IPS-18c (cell line): ENCODE results near the gene SP110.

Experiments used
- H3K4me3 ChIP-seq: 2 replicates; pipeline ENCODE4 v1.7.0; 2013; ENCODE audit warnings: low read depth, mild to moderate bottlenecking, low read length, moderate library complexity; ENCODE audit not compliant: insufficient read depth
- H3K9me3 ChIP-seq: one replicate; pipeline ENCODE4 v1.6.1; 2013; ENCODE audit warnings: mild to moderate bottlenecking, low read length, moderate library complexity; ENCODE audit not compliant: control insufficient read depth, insufficient read depth

The SP110 gene

DNA sequence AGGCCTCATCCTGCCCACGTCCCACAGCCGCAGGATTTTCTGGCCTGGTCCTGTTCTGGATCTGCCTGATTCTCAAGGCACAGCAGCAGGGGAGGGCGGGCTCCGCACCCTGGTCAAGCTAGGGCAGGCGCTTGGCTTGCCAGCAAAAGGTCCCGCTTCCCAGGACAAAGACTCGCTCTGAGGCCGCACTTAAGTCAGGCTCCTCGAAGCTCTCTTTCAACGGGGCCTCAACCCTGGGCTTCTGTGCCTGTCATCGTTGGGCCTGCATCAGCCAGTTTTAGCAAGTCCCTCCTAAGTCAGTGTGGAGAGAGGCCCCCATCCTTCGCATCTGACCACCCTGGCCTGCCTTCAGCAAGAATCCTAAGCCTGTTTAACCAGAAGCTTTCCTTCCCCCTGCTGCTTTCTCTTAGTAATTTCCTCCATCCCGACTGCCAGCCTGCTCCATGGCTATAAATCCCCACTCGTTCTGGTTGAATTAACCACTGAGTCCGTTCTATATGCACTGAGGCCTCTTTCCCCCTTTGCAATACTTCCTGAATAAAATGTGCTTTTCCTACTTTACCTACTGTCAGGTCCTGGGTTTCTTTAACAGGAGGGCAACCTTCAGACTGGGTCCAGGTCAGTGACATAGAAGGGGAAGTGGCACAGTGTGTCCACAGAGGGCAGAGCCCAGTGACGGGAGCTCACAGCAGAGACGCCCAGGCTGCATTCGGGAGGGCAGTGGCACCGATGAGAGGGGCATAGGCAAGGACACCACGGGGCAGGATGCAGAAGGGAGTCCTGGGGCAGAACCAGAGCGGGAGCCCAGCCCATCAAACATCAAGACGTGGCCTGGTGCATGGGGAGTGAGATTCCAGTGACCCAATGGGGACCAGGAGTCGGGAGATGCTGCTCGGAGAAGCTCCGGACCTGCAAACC lies 62.7 kb downstream of the SP110 start:
- H3K4me3 ChIP-seq: no peak overlapping the region
- peaks cover 4% of the 10 kb centered on the region for H3K9me3 ChIP-seq

DNA sequence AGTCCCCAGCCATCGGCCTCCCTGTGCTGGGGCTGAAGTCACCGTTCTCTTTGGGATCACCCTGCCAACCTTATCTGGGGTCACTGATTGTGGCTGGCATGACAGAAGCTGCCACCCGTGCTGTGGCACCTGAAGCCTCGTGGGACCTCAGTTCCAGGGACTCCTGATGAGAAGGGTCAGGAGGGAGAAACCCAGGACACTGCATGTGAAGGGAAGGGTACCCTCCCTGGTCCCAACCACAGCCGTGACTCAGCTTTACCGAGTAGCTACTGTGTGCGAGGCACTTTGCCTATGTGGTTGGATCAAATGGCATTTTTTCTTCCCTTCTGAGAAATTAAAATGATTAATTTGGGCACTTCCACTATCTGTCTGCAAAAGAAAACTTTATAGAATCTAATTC lies 64.4 kb downstream of the SP110 start:
- no peak overlapping the region for H3K4me3 ChIP-seq
- H3K9me3 ChIP-seq: peaks cover 4% of the 10 kb centered on the region

DNA sequence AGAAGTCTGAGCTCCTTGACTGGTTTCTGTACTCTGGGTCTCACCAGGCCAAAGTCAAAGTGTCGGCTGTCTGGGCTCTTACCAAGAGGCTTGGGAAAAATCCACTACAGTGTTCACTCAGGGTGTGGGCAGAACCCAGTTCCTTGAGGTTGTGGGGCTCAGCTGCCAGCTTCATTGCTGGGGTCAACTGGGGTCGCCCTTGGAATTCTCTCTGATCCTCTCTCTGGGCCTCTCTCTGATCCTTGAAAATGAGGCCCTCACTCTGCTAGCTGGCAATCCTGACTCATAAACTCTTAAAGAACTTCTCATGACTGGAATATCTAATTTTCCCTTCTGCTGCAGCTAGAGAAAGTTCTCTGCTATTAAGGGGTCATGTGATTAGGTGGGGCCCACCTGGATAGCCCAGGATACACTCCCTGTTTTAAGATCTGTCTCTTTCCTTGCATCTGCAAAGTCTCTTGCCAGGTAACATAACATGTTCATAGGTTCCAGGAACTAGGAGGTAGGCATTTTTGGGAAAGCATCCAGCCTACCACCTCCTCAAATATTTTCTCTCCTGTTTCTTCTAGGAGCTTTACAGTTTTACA lies 66.3 kb downstream of the SP110 start:
- no peak overlapping the region for H3K4me3 ChIP-seq
- peaks cover 4% of the 10 kb centered on the region for H3K9me3 ChIP-seq

DNA sequence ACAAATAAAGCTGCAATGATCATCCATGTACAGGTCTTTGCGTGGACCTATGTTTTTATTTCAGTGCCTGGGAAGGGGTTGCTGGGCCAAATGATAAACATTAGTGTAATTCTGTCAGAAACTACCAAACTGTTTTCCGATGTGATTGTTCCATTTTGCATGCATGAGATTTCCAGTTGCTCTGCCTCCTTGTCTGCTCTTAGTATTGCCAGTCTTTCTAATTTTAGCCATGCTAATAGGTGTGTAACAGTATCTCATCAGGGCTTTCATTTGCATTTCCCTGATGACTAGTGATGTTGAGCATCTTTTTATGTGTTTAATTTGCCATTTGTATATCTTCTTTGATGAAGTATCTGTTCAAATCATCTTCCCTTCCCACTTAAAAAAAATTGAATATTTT lies 67.5 kb downstream of the SP110 start:
- Histone ChIP-seq H3K9me3 (peaks cover 4% of the 10 kb centered on the region), H3K4me3 (no peak overlapping the region)

DNA sequence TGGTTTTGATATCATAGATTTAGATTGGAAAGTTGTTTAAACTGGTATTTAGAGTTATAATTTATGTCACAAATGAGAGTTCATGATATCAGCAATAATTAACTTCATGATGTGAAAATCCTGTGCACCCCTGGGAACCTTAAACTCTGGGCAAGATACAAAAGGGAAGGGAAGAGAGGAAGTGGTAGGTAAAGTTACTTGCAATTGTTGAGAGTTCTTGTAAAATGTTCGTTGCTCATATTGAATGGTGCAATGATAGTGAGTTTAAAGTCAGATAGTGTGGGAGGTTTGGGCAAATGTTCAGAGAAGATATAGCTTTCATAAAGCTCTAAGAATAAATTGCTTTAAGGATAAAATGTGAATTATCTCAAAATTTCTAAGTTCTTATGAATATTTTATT lies 75.4 kb downstream of the SP110 start:
- Histone ChIP-seq H3K4me3 (no peak overlapping the region), H3K9me3 (peaks cover 4% of the 10 kb centered on the region)

DNA sequence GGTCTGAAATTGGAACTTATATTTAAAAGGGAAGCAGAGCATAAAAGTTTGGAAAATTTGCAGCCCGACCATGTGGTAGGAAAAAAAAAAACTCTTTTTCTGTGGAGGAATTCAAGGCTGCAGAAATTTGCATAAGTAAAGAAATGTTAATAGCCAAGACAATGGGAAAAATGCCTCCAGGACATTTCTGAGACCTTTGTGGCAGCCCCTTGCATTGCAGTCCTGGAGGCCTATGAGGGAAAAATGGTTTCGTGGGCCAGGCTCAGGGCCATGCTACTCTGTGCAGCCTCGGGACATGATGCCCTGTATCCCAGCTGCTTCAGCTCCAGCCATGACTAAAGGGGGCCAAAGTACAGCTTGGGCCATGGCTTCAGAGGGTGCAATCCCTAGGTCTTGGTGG lies 79.1 kb downstream of the SP110 start:
- H3K9me3 ChIP-seq: peaks cover 4% of the 10 kb centered on the region

DNA sequence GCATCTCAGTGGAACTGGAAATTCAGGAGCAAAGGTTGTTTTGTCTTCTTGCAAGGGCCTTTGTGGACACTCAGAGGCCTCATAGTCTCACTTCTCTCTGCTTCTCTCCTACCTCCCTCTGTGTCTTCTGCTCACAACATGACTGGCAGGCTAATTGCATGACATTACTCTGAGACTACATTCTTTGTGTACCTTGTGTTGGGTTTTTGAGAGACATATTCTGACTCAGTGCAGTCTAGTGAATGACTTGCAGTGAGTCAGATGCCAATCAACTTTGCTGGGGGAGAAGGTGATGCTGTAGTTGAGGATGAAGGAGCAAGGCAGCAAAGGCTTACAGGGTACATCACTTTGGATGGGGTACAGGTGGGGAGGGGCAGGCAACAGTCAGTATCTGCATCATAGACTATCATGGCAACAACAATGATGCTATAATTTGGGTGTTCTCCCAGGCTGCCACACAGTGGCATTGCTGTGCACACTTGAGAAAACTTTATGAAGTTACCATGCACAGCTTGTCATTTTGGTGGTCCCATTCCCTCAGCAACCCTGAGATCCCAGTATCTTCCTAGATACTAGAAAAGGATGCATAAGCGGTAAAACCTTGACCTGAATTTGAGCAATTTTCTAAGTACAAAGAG lies 81.8 kb downstream of the SP110 start:
- Histone ChIP-seq H3K9me3 (peaks cover 8% of the 10 kb centered on the region), H3K4me3 (no peak overlapping the region)

More for the DNA sequence above, 79.1 kb downstream of the SP110 start:
- no peak overlapping the region for H3K4me3 ChIP-seq

DNA sequence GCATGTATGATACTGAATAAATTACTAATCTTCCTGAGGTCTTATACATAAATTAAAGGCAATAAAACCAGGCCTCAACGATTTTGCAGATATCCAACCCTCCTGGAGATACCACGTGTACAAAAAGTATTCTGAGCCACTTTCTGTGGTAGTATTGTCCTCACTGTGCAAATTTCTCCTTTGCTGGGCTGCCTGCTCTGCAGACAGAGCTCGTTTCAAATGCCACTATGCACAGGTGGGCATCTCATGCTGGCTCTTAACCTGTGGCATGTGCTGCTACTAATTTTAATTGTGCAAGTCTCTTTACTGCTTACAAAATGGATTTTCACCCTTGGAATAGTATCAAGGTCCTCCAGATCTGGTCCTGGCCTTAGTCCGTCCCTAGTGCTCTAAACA lies 84.7 kb downstream of the SP110 start:
- Histone ChIP-seq H3K4me3 (no peak overlapping the region), H3K9me3 (peaks cover 8% of the 10 kb centered on the region)

DNA sequence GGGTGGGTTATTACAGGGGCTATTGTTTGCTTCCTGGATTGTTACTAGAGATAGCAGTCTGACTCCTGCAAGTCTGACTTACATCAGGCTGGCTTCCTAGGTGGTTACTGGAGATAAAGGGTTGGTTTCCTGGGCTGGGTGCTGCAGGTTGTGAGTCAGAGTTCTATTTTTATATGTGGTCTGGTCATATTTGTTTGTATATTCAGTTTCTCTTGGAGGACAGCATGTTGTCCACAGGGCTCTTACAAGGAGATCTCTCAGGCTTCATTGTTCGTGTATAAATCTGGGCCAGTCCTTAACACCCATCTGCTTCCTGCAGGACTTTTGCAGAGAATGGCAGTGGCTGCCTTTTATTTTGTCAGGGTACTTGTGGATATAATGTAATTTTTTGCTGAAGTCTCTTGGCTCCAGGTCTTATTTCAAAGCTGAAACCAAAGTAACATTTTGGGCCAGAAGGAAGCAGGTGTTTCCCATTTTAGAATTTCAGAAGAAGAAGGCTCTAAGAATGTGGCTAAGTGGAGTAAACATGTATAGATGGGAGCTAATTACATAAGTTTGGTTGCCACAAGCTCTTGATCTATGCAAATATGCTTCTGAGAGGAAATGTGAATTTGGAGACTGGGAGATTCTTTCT lies 85.2 kb downstream of the SP110 start:
- H3K4me3 ChIP-seq: no peak overlapping the region
- peaks cover 6% of the 10 kb centered on the region for H3K9me3 ChIP-seq

DNA sequence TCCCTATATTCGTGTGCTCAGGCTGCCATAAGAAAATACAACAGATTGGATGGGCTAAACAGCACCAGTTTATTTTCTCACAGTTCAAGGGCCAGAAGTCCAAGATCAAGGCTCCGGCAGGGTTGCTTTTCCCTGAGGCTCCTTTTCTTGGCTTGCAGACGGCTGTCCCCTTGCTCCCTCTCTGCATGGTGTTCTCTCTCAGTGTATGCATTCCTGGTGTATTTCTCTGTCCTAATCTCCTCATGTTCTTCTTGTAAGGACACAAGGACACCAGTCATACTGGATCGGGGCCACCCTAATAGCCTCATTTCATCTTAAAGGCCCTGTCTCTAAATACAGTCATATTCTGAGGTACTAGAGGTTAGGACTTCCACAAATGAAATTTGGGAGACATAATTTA lies 88.4 kb downstream of the SP110 start:
- no peak overlapping the region for H3K4me3 ChIP-seq
- H3K9me3 ChIP-seq: peaks cover 3% of the 10 kb centered on the region

DNA sequence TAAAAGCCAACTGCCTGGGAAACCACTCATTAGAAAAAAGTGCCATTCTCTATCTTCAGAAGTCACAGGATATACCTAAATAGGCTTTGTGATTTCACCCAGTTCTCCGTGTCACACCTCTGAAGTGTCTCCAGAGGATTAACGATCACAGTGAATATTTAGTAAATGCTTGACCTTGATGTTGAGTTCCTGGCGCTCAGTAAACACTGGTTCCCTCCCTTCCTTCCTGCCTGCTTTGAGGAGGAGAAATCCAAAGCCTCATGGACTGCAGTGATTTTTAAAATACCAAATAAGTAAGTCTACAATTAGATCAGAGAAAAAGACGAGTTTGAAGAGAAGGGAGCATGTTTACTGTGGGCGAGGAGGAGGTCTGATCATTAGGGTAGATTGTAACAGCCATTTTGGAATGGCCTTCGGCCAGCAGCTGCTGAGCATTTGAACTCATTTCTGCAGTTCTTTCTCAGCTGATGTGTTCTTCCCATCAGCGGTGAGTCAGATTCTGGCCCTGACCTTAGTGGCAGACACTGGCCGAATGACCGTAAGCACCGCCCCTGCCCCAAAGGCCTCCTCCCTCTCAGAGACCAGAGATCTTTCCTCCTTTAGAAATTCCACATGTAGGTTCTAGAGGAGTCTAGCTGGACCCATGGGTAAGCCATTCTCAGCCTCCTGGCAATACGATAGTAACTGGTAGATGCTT lies 89.0 kb downstream of the SP110 start:
- H3K4me3 ChIP-seq: no peak overlapping the region

DNA sequence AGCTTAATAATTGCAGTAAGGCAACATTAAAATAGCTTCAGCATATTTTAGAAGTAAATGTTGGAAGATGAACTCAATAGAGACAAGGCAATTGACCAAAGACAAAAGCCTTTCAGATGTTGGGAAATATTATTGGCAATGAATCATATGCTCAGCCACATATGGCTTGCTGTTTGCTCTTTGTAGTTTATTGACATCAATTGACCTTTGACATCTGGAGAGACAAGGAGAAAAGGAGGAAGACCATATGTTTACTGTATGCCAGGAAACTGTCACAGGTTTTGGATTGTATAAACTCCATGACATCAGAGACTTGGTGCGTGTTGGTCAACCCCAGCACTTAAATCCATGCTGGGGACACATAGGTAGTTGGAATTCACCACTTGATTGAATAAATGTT lies 90.4 kb downstream of the SP110 start:
- Histone ChIP-seq H3K4me3 (no peak overlapping the region), H3K9me3 (peaks cover 2% of the 10 kb centered on the region)

More for the DNA sequence above, 89.0 kb downstream of the SP110 start:
- H3K9me3 ChIP-seq: peaks cover 3% of the 10 kb centered on the region

DNA sequence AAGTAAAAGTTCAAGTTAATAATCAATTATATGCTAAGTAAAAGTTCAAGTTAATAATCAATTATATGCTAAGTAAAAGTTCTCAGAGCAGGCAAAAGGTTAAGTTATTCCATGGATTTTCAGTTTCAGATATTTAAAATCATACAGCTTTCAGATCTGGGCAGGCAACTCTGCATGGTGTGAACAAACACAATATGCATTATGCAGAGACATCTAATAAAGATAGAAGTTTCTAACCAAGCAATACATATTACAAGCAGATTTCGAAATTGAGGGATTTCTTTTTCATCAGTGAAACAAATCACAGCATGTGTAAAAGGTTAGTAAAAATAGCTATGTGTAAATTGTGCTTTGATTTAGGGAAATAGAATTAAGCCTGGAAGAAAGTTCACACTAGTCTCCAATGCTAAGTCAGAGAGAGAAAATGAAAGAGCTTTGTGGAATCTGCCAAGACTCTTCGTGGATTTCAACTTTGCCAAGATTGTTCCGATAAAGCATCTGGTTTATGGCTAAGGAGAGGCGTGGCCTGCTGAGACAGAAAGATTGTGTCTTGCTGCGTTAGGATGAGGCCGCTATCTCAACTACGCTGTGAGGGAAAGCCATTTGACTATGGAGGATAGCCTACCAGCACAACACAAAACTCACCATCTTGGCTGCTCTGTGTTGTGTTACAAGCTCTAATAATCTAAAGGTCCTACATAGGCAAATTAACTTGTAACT lies 91.0 kb downstream of the SP110 start:
- Histone ChIP-seq H3K4me3 (no peak overlapping the region), H3K9me3 (no peaks in the 10 kb centered on the region)

DNA sequence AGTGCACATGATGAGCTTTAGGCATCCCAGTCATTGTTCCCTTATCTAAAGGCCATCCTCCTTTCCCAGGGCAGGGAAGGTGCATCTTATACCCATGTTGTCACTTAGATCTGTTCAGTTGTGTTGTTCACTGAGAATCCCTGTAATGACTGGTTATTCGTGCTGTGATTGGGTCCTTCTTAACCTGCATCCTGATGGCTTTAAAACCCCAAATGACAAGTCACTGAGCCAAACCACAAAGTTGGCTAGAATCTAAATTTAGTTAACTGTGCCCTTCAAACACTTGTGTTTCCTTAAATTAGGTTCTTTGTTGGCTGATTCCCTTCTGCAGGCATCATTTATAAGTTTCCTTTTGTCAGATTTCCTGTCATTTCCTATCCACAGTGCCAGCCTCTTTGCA lies 92.6 kb downstream of the SP110 start:
- Histone ChIP-seq H3K4me3 (no peak overlapping the region), H3K9me3 (no peaks in the 10 kb centered on the region)

DNA sequence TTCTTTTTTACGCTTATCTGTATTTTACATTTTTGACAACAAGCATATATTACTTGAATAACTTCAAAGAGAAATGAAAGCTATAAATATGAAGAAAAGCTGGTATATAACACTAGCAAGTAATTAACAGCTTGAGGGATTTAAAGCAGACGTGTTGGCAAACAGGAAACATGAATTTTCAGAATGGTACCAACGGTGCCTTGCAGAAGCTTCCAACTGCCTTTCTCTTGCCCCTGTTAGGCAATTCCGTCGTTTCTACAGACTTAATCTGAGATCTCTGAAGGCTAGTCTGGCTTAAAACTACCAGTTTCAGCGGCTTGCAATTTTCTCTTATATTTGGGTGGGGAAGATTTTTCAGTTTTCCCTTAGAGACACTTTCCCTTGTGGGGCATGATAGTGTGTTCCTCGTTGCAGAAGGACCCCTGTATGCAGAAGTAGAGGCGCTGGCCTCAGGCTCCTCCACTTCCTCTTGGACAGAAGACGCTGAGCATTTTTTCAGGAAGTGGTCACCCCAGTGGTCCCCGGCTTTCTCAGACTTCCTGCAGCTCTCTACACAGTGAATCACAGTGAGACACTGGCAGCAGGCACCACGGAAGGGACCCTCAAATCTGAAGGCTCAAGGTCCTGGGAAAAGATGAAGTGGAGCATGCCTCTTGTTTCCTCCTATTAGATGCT lies 94.9 kb downstream of the SP110 start:
- no peaks in the 10 kb centered on the region for H3K9me3 ChIP-seq
- no peak overlapping the region for H3K4me3 ChIP-seq

DNA sequence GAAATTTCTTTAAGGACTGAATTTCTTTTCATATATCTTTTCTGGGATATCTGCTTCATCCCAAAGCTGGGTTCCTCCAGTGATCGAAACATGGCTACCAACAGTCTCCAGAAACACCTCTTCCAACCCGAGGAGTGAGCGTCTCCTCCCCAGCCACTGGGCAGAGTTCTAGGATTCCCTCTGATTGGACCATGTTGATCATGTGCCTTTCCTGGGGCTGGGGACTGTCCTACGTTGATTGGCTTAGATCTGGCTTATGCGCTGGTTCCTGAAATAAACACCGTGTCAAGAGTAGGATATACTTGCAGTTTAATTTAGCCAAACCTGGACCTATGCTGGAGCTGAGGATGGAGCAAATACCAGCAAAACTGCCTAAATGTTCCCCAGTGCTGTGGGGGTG lies 95.5 kb downstream of the SP110 start:
- H3K4me3 ChIP-seq: no peak overlapping the region

More for the DNA sequence above, 95.5 kb downstream of the SP110 start:
- no peaks in the 10 kb centered on the region for H3K9me3 ChIP-seq
